ENCODE results near the gene GPBP1.
"Not testable (repeated sequence)": the region's sequence is repeated elsewhere in the genome, so short reads cannot be mapped to it uniquely, and the experiment has no call there.

The GPBP1 gene

DNA sequence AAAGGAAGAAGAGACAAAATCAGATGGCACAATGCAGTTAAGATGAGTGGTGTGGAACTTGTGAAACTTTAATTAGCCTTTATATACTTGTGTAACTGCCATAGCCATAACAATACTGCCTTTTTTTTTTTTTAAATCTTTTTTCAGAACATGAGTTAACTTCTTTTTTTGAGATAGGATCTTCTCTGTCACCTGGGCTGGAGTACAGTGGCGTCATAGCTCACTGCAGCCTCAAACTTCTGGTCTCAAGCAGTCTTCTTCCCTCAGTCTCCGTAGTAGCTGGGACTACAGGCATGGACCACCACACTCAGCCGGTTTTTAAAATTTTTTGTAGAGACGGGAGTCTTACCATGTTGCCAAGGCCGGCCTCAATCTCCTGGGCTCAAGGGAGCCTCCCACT is 37.2 kb downstream of the GPBP1 start:
- DNase-seq = no peak

DNA sequence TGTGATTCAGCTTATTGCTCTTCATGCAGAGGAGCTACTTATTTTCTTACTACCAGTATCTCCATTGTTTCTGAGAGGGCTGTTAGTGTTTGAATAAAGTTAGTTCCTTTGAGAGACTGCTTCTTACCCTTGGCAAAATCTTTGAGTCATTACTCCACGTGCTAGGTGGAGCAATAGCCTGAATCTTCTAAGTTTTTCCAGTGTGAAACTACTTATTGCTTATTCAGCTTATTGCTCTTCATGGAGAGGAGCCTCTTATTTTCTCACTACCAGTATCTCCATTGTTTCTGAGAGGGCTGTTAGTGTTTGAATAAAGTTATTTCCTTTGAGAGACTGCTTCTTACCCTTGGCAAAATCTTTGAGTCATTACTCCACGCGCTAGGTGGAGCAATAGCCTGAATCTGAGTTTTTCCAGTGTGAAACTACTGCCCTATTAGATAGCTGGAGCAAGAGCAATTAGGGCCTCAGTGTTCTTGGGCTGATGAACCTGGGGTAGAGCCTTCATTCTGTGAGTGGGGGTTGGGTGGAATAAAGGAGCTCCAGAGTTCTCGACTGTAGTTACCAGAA is 41.9 kb downstream of the GPBP1 start:
- DNase-seq = no peak

DNA sequence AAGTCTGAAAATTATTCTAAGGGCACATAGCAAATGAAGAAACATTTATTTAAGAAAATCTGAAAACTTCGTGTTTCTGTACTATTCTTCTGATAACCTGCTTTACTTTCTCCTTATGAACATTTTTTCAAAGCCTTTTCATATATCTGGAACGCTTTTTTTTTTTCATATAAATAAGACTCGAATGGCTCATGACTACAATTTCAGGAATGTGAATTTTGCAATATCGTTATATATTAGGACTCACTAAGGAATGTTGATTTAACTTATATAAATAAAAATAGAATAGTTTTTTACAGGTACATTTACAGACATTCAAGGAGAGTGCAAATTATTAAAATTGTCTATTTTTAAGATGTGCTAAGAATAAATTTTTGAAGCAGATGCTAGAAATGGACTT is 42.9 kb downstream of the GPBP1 start:
- no peak for DNase-seq

DNA sequence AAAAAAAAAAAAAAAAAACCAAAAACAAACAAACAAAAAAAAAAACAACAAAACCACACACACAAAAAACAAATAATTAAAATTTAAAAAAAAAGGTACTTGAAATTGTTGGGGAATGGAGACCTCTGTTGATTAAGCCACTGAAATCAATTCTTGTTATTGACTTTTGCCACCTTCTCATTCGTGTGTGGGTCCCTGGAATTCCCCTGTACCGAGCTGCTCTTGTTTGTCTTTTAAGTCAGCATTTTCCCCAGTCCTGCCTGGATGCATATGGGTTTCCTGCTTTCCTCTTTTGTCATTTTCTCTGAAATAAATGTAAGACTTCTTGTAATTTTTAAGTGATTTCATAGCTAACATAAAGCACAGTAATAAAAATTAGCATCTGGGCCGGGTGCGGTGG is 45.5 kb downstream of the GPBP1 start:
- DNase-seq = no peak

DNA sequence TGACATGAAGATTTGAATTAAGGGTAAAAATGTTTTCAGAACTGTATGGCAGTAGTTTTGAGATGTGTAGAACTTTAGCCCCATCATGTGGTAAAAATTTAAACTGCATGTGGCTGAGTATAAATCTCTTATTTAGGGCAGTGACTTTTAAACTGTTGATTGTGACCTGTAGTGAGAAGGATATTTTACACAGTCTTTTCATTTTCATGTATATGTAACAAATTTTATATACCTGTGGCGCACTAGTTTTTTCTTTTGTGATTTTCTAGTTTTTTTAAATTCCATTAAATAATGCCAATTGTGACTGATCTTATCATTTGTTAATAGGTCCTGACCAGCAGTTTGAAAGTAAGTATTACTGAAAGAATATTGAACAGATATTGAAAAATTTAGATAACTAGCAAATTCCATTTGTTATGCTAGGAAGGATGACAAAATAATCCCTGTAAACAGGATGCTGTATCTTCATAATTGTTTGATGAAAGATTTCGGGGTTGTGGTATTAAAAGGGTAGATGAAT is 47.2 kb downstream of the GPBP1 start:
- DNase-seq = no peak

DNA sequence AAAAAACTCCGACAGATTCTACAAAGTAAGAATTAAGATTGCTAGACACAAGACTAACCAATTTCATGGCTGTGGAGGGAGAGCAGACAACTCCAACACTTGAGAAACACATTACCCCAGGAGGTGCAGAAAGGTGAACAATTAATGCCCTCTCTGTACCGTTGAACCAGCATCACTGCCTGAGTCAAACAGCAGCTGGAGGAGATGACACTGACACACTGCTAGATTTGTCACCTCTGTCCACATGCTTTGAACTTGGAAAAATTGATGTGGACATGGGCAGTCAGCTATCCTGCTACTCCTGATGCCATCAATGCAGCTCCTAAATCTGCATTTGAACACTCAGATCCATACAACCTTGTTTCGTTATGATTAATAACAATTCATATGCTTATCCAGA is 51.7 kb downstream of the GPBP1 start:
- DNase-seq = no peak

DNA sequence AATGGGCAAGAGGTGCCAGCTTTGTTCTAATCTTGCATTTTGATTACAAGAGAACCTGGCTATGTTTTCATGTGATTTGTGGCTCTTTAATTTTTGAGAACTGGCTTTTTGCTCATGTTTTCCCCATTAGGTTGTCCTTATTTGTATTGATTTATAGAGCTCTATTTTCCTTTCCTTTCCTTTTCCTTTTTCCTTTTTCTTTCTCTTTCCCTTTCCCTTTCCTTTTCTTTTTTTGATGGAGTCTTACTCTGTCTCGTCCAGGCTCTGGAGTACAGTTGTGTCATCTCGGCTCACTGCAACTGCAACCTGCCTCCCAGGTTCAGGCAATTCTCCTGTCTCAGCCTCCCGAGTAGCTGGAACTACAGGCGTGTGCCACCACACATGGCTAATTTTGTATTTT is 55.5 kb downstream of the GPBP1 start:
- DNase-seq = no peak

DNA sequence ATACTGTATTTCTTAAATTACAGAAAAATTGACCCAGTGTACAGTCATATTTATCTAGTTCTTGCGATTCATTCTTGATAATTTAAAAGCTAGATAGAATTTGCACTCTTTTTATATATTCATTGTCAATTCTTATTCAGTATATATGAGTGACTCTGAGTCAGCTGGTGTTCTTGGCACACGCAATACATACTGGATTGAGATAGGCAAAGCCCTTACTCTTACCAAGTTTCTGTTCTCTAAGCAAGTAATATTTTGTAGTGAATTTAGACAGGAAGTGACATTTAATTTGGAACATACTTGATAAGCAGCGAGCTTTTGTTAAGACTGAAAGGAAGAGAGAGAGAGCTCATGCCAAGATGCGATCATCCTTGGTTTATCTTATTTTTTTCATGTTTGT is 57.7 kb downstream of the GPBP1 start:
- DNase-seq = no peak

DNA sequence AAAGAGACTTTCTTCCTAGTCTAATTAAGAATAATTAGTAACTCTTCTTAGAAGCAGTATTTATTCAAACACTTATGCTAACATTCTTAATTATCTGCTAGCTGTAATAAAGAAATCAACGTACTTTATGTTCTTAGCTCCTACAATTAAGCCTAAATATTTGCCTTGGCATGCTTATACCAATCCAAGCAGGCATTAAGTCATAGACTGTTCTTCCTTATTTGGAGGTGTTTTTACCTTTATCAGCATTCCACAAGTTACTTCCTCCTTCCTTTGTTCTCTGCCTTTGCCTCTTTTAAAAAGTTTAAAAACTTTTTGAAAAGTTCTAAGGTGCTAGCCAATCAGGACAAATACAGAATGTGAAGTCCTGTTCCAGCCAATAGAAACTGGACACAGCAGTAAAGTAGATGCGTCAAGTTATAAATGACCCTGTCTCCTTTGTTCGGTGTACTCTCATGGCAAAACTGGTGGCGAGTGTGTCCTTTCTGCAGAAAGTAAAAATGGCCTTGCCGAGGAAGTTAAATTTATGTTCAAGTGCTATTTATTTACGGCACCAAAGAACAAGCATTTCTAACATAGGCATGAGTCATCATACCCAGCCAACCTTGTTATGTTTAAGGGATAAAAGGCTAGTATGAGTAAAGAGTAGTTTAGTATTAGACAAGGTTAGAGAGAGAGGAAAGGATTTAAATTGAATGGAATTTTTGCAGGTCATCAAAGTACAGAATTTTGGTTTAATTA is 58.6 kb downstream of the GPBP1 start:
- no peak for DNase-seq

DNA sequence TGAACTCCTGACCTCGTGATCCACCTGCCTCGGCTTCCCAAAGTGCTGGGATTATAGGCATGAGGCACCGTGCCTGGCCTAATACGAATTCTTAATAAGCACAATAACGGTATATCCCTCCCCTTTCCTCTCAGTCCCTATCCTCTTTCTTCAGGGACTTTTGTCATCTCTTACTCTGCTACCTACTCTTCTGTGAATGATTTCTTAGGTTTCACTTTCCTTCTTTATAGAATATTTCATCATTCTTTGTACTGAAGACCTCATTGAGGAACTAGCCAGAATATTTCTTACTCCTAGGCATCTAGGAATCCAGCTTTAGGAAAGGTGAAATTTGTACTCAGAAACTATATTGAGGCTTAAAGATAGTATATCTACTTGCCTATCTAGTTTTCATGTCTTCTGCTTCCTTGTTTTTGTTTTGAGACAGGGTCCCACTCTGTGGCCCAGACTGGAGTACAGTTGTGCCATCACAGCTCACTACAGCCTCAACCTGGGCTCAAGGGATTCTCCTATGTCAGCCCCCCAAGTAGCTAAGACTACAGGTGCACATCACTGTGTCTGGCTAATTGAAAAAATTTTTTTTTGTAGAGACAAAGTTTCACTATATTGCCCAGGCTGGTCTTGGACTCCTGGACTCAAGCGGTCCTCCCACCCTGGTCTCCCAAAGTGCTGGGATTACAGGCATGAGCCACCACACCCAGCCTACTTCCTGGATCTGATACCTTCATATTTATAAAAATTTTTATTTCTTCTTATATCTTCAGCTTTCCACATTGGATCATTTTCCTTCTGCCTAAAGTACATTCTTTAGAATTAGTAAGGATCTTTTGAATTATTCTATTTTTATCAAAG is 69.7 kb downstream of the GPBP1 start:
- DNase-seq = no peak

DNA sequence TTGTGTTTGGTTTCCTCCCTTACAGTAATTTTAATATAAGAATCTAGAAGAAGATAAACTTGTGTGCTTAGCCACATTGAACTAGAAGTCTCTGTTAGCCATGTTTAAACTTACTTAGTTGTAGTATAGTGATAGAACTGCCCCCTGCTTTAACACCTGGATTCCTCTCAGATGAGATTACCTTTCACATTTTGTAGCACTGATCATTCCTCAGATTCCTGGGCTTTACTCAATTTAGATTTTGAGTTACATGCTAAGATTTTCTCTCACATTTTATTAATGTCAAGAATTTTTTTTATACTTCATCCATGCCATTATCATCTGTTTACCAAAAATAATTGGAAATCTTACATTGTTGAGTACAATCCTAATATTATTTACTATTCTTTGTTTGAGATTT is 70.5 kb downstream of the GPBP1 start:
- DNase-seq = no peak

DNA sequence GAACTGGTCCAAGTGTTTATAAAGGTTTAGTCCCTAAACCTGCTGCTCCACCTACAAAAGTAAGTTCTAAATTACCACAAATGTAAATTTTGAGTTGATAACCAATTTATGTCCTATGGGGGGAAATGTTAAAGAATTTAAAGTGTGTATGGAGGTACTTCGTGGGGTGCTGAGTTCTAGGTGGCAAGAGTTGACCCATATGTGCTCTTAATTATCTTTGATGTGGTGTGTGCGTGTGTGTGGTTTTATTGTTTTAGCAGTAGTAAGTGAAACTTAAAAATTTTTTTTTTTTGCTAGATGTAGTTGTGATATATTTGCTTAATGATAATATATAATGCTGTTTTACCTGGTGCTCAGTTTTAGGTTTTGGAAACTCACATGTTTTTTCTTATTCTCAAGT is 72.6 kb downstream of the GPBP1 start:
- DNase-seq = no peak

DNA sequence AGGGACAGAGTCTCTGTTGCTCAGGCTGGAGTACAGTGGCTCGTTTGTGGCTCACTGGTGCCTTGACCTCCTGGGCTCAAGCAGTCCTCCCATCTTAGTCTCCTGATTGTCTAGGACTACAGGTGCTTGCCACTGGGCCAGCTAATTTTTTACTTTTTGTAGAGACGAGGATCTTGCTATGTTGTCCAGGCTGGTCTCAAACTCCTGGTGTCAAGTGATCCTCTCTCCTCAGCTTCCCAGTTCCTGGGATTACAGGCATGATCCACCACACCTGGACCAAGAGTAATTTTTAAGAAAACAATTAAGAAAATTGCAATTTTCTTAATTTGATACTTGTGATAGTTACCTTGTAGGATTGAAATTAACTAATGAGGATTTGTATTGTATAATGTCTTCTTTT is 73.9 kb downstream of the GPBP1 start:
- no peak for DNase-seq

DNA sequence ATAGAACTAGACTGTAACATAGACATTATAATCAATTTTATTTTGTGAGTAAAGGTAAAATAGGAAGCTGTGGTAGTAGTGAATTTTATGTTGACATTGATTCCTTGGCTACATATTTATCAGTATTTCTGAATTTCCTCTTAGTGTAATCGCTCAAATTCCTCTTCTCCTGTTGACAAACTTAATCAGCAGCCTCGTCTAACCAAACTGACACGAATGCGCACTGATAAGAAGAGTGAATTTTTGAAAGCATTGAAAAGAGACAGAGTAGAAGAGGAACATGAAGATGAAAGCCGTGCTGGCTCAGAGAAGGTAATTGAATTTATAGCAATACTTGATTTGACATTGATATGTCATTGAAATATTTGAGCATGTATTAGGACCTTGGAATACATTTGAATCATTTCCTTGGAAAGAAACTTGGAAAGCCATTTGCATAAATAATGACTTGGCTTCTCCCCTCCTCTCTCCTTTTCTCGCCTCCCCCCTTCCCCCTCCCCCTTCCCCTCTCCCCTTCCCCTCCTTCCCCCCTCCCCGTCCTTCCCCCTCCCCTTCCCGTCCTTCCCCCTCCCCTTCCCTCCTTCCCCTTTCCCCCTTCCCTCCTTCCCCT is 75.5 kb downstream of the GPBP1 start:
- no peak for DNase-seq

DNA sequence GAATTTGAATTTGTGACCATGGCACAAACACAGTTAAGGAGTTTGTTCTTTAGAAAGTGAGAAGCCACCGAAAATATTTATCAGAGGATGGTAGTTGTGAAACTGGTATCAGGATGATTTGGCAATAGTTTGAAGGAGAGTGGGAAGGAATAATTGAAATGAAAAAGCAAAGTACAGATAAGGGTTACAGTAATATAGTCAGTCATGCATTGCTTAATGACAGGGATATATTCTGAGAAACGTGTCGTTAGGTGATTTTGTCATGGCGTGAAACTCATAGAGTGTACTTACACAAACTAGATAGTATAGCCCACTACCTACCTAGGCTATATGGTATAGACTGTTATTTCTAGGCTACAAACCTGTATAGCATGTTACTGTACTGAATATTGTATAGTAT is 84.2 kb downstream of the GPBP1 start:
- no peak for DNase-seq

DNA sequence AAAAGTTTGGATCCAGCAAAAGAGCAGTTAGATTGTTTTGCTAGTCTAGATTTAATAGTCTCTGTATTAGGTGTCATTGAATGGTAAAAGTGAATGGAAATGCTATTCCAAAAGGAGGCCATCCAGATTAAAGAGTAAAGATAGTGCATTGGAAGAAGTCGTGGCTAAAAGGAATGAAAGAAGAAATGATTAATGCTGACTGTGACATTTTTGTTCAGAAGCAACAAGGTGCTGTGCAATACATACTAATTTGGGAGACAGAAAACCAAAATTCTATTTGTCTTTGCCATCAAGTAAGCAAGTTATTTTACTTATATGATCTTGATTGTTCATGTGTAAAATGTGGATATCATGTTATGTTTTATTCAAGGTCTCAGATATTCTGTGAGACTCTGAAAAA is 85.1 kb downstream of the GPBP1 start:
- no peak for DNase-seq

DNA sequence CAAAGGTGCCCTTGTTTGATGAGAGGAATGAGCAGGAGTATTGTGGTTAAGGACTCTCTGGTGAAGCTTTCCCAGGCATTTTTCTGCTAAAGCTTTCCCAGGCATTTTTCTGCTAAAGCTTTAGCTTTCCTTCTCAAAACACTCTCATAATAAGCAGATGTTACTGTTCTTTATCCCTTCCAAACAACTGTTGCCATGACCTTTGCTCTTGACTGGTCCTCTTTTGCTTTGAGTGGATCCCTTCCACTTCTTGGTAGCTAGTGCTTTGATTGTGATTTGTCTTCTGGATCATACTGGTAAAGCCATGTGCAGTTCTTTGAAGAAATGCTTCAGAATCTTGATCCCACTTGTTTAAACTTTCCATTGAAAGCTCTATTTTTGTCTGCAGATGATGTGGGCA is 85.8 kb downstream of the GPBP1 start:
- DNase-seq = no peak

DNA sequence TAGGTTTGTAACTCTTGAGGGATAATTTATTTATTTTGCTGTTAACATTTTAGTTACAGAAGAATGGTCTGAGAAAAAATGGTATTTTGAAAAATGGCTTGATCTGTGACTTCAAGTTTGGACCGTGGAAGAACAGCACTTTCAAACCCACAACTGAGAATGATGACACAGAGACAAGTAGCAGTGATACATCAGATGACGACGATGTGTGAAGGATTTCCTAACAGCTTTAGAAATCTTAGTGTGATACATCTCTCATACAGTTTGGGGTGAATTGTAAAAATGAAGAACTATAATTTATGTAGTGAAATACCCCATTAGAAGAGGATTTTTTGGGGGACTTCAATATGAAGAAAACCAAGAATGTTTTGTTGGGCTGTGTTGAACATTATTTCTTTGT is 88.7 kb downstream of the GPBP1 start:
- DNase-seq = no peak

DNA sequence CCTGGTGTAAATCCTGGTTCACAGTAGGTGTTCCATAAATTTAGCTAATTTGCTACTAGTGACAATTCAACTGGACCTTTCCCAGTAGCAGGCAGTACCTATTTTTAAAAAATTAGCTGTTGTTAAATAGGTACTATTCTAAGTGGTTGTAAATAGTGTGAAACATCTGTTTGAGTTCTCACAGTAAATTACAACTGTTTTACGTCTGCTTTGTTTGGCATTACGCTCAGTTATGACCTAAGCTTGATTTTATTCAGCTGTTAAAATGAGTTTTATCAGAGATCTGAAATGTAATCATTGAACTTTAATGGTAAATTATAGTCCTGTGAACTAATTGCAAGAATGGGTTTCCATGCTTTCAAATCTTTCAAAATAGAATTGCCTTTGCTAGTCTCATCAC is 93.9 kb downstream of the GPBP1 start:
- no peak for DNase-seq

DNA sequence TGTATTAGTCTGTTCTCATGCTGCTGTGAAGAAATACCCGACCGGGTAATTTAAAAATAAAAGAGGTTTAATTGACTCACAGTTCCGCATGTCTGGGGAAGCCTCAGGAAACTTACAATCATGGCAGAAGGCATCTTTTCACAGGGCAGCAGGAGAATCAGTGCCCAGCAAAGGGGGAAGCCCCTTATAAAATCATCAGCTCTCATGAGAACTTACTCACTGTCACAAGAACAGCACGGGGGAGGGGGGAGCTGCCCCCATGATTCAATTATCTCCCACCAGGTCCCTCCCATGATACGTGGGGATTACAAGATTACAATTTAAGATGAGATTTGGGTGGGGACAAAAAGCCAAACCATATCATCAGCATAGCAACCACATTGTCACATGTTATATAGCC is 102.5 kb downstream of the GPBP1 start:
- DNase-seq = no peak

DNA sequence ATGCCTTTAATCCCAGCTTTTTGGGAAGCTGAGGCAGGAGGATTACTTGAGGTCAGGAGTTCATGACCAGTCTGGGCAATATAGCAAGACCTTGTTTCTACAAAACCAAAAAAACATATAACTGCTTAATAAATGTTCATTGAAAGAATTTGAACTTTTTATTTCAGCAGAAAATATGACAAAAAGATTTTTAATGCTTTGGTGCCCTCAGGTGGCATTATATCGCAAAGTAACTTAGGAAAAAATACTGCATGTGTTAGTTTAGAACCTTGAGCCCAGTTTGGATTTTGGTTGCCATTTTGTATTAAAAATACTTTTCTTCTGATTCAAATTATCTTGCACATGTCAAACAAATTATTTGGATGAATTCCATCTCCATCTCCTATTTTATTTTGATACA is 103.2 kb downstream of the GPBP1 start:
- no peak for DNase-seq

DNA sequence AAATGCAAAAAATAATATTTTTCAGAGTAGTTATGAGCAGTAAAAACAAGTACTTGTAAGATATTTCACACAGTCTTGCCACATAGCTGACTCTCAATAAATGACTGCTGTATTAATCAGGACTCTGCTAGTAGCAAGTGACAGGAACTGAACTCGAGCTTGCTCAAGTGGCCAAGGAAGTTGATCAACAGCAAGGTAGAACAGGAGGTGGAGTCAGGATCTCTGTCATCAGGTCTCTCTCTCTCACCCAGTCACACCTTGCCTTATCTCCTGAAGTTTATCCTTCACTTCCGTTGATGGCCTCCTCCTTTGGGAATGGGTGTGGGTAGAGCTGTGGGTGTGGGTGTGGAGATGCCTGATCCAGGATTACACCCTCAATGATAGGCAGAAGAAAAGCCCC is 107.0 kb downstream of the GPBP1 start:
- DNase-seq = no peak

DNA sequence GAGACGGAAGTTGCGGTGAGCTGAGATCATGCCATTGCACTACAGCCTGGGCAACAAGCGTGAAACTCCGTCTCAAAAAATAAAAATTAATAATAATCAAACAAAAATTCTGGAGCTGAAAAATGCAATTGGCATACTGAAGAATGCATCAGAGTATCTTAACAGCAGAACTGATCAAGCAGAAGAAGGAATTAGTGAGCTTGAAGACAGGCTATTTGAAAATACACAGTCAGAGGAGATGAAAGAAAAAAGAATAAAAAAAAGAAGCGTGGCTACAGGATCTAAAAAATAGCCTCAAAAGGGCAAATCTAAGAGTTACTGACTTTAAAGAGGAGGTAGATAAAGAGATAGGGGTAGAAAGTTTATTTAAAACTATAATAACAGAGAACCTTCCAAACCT is 111.2 kb downstream of the GPBP1 start:
- DNase-seq = not testable (repeated sequence)

DNA sequence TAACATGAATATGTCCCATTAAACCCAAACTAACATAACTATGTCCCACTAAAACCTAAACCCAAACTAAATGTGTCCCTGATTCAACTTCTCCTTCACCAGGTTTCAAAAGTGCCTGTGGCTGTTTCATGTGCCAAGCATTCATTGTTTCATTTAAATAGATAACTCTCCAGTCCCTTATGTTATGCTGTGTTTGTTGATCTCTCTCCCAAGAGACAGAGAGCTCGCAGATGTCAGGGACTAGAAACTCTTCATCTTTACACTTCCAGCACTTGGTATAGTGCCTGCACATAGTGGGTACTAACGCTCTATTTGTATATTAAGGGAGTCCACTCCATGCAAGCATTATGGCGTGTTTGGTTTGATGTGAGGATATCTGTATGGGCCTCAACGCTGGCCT is 118.0 kb downstream of the GPBP1 start:
- DNase-seq = no peak
